ENCODE results near the gene UBLCP1. TPM values are rescaled to one million over a fixed set of nuclear protein-coding genes. Genes with fewer than 3 reads are reported as not detected.
A peak's percentile ranks its signal among the peaks of the same experiment; 100 is the strongest.
"Not testable (repeated sequence)": the region's sequence is repeated elsewhere in the genome, so short reads cannot be mapped to it uniquely, and the experiment has no call there.

Gene UBLCP1
- total and polyA plus RNA-seq, 2 of the 13 experiments (the other 11 are each of a cell fraction or from before 2014, with no cell fraction given), result 6.5 to 12.6 TPM

DNA sequence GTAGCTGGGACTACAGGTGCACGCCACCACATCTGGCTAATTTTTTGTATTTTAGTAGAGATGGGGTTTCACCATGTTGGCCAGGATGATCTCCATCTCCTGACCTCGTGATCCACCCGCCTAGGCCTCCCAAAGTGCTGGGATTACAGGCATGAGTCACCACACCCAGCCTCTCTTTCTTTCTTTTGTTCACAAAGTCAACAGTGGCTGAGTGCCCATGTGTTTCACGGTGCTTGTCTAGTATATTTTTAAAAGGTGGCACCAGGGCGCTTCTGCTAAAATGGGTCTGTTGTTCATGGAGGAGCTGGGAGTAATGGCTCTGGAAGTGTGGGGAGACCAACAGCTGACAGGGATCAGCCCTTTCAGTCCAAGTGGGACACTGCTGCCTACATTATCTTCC, 35.0 kb upstream of the UBLCP1 start:
- DNase-seq (ENCODE audit: low spot score) (peak; percentile 36), ATAC-seq (peak; percentile 34; the same call in 2 of the 3 replicates)
- POLR2A ChIA-PET; H3K27ac ChIP-seq (ENCODE audit: extremely low read length, insufficient read depth, low read length); H3K9ac ChIP-seq (ENCODE audit: insufficient read depth, low read depth, low read length); H3K79me2 ChIP-seq (ENCODE audit: insufficient read depth, low read length); in situ Hi-C loops (cut with HindIII; ENCODE audit: extremely low pct_ligation_motif_present, low pct_unique_long_range_greater_than_20kb); H3K4me3 ChIP-seq (replicated peaks in 1 of 3; ENCODE audit: insufficient read depth in 1 of 3, low read depth in 2 of 3, low read length in 3 of 3); H4K20me1 ChIP-seq (ENCODE audit: insufficient read depth, low read length); FAIRE-seq; H3K27me3 ChIP-seq (ENCODE audit: control insufficient read depth in 1 of 2, insufficient read depth in 2 of 2, low read length in 2 of 2); H2AFZ ChIP-seq (ENCODE audit: low read length); intact Hi-C loops (cut with micrococcal nuclease; ENCODE audit: unreplicated experiment); BruUV-seq (replicated peaks); CTCF ChIA-PET (ENCODE audit: low intra/inter-chr PET ratio, low total read pairs); H3K36me3 ChIP-seq (replicated peaks in 1 of 2; ENCODE audit: control insufficient read depth in 1 of 2, insufficient read depth in 2 of 2, low read length in 2 of 2); H3K9me3 ChIP-seq (ENCODE audit: low read length); TF ChIP-seq SOX13, SOX6 (IDR thresholded peaks at IDR 0.05): not testable (repeated sequence)
- 14% methylated on average over 5 of the region's 5 CpGs for WGBS (ENCODE audit: low lambda C conversion rate)
- Histone ChIP-seq H3K4me2 (ENCODE audit: low read depth, low read length) (peak overlapping the region; percentile 47), H3K4me1 (ENCODE audit: insufficient read depth, low read length) (peaks cover 38% of the 10 kb centered on the region)
- 0 out of 2 replicates have a peak, but pooled peaks have one; percentile 29 for TF ChIP-seq RARA (CRISPR knock-in tag; IDR thresholded peaks at IDR 0.05)
- peak; percentile 42 for TF ChIP-seq FOXA3 (CRISPR knock-in tag; IDR thresholded peaks at IDR 0.05)
- peak in 1 of 2 experiments; percentile 72; a peak in 2 of 4 replicates for TF ChIP-seq SOX13 (CRISPR knock-in tag; conservative IDR thresholded peaks at IDR 0.05 in 1 of 2, IDR thresholded peaks at IDR 0.05 in 1 of 2)
- TF ChIP-seq ZNF460 (CRISPR knock-in tag; IDR thresholded peaks at IDR 0.05; ENCODE audit: borderline replicate concordance), result peak; percentile 66; the same call in 1 of the 2 replicates
- TF ChIP-seq, protein P1, sequence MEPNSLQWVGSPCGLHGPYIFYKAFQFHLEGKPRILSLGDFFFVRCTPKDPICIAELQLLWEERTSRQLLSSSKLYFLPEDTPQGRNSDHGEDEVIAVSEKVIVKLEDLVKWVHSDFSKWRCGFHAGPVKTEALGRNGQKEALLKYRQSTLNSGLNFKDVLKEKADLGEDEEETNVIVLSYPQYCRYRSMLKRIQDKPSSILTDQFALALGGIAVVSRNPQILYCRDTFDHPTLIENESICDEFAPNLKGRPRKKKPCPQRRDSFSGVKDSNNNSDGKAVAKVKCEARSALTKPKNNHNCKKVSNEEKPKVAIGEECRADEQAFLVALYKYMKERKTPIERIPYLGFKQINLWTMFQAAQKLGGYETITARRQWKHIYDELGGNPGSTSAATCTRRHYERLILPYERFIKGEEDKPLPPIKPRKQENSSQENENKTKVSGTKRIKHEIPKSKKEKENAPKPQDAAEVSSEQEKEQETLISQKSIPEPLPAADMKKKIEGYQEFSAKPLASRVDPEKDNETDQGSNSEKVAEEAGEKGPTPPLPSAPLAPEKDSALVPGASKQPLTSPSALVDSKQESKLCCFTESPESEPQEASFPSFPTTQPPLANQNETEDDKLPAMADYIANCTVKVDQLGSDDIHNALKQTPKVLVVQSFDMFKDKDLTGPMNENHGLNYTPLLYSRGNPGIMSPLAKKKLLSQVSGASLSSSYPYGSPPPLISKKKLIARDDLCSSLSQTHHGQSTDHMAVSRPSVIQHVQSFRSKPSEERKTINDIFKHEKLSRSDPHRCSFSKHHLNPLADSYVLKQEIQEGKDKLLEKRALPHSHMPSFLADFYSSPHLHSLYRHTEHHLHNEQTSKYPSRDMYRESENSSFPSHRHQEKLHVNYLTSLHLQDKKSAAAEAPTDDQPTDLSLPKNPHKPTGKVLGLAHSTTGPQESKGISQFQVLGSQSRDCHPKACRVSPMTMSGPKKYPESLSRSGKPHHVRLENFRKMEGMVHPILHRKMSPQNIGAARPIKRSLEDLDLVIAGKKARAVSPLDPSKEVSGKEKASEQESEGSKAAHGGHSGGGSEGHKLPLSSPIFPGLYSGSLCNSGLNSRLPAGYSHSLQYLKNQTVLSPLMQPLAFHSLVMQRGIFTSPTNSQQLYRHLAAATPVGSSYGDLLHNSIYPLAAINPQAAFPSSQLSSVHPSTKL (CRISPR knock-in tag; IDR thresholded peaks at IDR 0.05), result peak; percentile 48; the same call in 1 of the 2 replicates
- peak; percentile 67; the same call in 1 of the 2 replicates for TF ChIP-seq SOX6 (CRISPR knock-in tag; IDR thresholded peaks at IDR 0.05)
- TF ChIP-seq SOX5 (CRISPR knock-in tag; IDR thresholded peaks at IDR 0.05; ENCODE audit: borderline replicate concordance), result peak; percentile 80; the same call in 1 of the 2 replicates
- peak; percentile 41; the same call in 1 of the 2 replicates for TF ChIP-seq SAP130 (CRISPR knock-in tag; IDR thresholded peaks at IDR 0.05; ENCODE audit: low read depth)
- TF ChIP-seq, protein P2, sequence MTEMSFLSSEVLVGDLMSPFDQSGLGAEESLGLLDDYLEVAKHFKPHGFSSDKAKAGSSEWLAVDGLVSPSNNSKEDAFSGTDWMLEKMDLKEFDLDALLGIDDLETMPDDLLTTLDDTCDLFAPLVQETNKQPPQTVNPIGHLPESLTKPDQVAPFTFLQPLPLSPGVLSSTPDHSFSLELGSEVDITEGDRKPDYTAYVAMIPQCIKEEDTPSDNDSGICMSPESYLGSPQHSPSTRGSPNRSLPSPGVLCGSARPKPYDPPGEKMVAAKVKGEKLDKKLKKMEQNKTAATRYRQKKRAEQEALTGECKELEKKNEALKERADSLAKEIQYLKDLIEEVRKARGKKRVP (CRISPR knock-in tag; IDR thresholded peaks at IDR 0.05), result 0 out of 4 replicates have a peak, but pooled peaks of 1 of the 2 experiments have one; percentile 20
- peak; percentile 51; the same call in 1 of the 2 replicates for TF ChIP-seq HMG20A (CRISPR knock-in tag; IDR thresholded peaks at IDR 0.05; ENCODE audit: borderline replicate concordance)
- TF ChIP-seq ZNF7 (CRISPR knock-in tag; IDR thresholded peaks at IDR 0.05), result peak; percentile 60; the same call in 1 of the 2 replicates
- TF ChIP-seq, protein P3, sequence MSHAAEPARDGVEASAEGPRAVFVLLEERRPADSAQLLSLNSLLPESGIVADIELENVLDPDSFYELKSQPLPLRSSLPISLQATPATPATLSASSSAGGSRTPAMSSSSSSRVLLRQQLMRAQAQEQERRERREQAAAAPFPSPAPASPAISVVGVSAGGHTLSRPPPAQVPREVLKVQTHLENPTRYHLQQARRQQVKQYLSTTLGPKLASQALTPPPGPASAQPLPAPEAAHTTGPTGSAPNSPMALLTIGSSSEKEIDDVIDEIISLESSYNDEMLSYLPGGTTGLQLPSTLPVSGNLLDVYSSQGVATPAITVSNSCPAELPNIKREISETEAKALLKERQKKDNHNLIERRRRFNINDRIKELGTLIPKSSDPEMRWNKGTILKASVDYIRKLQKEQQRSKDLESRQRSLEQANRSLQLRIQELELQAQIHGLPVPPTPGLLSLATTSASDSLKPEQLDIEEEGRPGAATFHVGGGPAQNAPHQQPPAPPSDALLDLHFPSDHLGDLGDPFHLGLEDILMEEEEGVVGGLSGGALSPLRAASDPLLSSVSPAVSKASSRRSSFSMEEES (CRISPR knock-in tag; IDR thresholded peaks at IDR 0.05), result peak; percentile 66
